GM23338 (cell line): ENCODE data around the gene ITGAL.

Source experiments
- CREB1 ChIP-seq: fragments of 250-450 bp; sonication (Bioruptor Pico); IDR thresholded peaks from 2 replicates; pipeline ENCODE4 v1.5.0; 2020; ENCODE audit warnings: low read depth, mild to moderate bottlenecking, moderate library complexity
- CTCF ChIP-seq, 2 experiments: fragments of 200-600 bp in 1 of 2; sonication (generic) in 1 of 2; conservative IDR thresholded peaks; 2 replicates each; pipeline versions ENCODE4 v1.5.1 to v1.6.1; 2016 to 2017; ENCODE audit warnings: antibody characterized with exemption in 2 of 2, low read depth in 2 of 2, mild to moderate bottlenecking in 2 of 2, moderate library complexity in 1 of 2
- EZH2 ChIP-seq: fragments of 200-600 bp; sonication (generic); IDR thresholded peaks from one replicate; pipeline ENCODE4 v1.8.0; 2017; ENCODE audit warnings: antibody characterized with exemption, mild to moderate bottlenecking, low read depth; ENCODE audit not compliant: unreplicated experiment
- EZH2phosphoT487 ChIP-seq: fragments of 200-600 bp; sonication (generic); IDR thresholded peaks from one replicate; pipeline ENCODE4 v1.8.1; 2018; ENCODE audit warnings: antibody characterized with exemption; ENCODE audit not compliant: unreplicated experiment
- POLR2AphosphoS5 ChIP-seq: IDR thresholded peaks from 2 replicates; pipeline ENCODE4 v1.6.1; 2016; ENCODE audit warnings: antibody characterized with exemption, low read depth
- REST ChIP-seq: IDR thresholded peaks from one replicate; pipeline ENCODE4 v1.6.1; 2018; ENCODE audit warnings: antibody characterized with exemption; ENCODE audit not compliant: unreplicated experiment
- ZNF114 ChIP-seq: fragments of 250-450 bp; sonication (Bioruptor Pico); IDR thresholded peaks from 2 replicates; pipeline ENCODE4 v1.5.0; 2020; ENCODE audit warnings: mild to moderate bottlenecking, moderate library complexity
- ZNF462 ChIP-seq: fragments of 250-450 bp; sonication (Bioruptor Pico); IDR thresholded peaks from 2 replicates; pipeline ENCODE4 v1.5.0; 2020; ENCODE audit warnings: mild to moderate bottlenecking, moderate library complexity

GRCh38 chr16:30491229-30491628, 18.7 kb downstream of the ITGAL start:
- TF ChIP-seq EZH2 (no peak), CTCF (conservative IDR thresholded peaks at IDR 0.05; ENCODE audit: low read depth in 2 of 2) (no peak), EZH2phosphoT487 (no peak), ZNF462 (no peak), REST (no peak), ZNF114 (CRISPR knock-in tag) (no peak), POLR2AphosphoS5 (no peak), CREB1 (CRISPR knock-in tag) (no peak)
